Urinary bladder (tissue), 4 donors: ENCODE measurements around the gene ASMTL. TPM values are rescaled to one million over a fixed set of nuclear protein-coding genes. Genes with fewer than 3 reads are reported as not detected.
"Not testable (repeated sequence)": the region's sequence is repeated elsewhere in the genome, so short reads cannot be mapped to it uniquely, and the experiment has no call there.

Experiments
- DNase-seq: peaks from one replicate; pipeline ENCODE4 v3.0.0-alpha.2; 2015; ENCODE audit errors: extremely low spot score
- H3K27ac ChIP-seq: one replicate; pipeline ENCODE4 v1.5.1; 2013; ENCODE audit warnings: low read depth, mild to moderate bottlenecking, moderate library complexity
- H3K36me3 ChIP-seq: one replicate; pipeline ENCODE4 v1.6.1; 2013; ENCODE audit warnings: mild to moderate bottlenecking, moderate library complexity; ENCODE audit not compliant: insufficient read depth
- H3K4me1 ChIP-seq: one replicate; pipeline ENCODE4 v1.6.1; 2013; ENCODE audit warnings: mild to moderate bottlenecking, moderate library complexity; ENCODE audit not compliant: insufficient read depth
- H3K4me3 ChIP-seq: one replicate; pipeline ENCODE4 v1.5.1; 2013; ENCODE audit warnings: low read depth, low read length
- WGBS: extraction: QIAGEN DNeasy Blood & Tissue Kit; methylation state at CpG from one replicate; pipeline ENCODE4 v1.1.7; 2013; 5-methylcytosine and 5-hydroxymethylcytosine counted together
- polyA plus RNA-seq: library from polyadenylated mRNA; stranded (reverse); fragments of 200-250 nt; gene quantifications from one replicate; pipeline ENCODE4 v1.2.3, GENCODE V29; 2013
- total RNA-seq: library from RNA; depleted of rRNA; stranded (reverse); fragments of >200 nt; gene quantifications from one replicate; pipeline ENCODE4 v1.2.3, GENCODE V29; 2014
- donor health status: healthy with polysubstance abuse.
- donor health status: healthy.

Gene ASMTL
- total and polyA plus RNA-seq, 2 donors: 9.1 to 46.2 TPM

DNA sequence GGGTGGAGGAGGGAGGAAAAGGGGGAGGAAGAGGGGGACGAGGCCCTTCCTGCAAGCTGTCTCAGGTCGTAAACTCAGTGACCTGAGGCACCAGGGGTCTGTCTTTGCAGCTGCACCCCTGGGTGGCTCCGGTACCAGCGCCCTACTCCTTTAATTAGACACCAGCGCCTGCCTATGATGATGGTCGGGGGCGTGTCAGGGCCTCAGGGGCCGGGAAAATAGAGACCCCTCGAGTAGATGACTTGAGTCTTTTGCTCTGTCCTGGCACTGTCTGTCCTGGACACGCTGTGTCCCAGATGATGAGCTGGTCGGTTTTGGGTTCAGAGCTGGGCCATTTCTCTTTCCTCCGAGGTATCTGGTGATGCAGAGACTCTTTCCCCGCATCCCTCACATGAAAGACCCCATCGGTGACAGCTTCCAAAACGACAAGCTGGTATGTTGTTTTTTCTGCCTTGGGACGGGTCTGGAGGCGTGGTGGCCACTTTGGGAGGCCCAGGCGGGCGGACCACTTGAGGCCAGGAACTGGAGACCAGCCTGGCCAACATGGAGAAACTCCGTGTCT lies 72.0 kb downstream of the ASMTL start:
- H3K4me3 ChIP-seq: no peak overlapping the region
- H3K36me3 ChIP-seq: no peaks in the 10 kb centered on the region
- no peaks in the 10 kb centered on the region for H3K4me1 ChIP-seq
- WGBS: 65% methylated on average over 20 of the region's 20 CpGs
- H3K27ac ChIP-seq: no peak overlapping the region
- DNase-seq: no peak

DNA sequence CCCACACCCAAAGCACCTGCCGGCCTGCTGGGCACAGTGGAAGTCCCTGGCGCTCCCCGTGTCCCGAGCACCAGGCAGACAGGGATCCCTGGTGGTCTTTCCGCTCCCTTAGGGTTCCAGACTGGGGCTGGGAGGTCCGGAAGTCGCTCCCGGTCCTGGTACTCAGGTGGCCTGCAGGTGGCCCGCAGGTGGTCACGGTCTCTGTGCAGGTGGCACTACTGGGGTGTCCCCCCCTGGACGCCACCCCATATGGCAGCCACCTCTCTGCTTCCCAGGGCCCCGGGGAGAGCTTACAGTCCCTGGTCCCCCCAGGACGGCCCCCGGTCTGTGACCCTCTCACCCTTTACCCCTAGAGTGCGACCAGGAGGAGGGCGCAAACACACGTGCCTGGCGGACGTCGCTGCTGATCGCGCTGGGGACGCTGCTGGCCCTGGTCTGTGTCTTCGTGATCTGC lies 74.4 kb downstream of the ASMTL start:
- 91% methylated on average over 24 of the region's 24 CpGs for WGBS
- no peaks in the 10 kb centered on the region for H3K36me3 ChIP-seq
- H3K4me1 ChIP-seq: no peaks in the 10 kb centered on the region
- no peak overlapping the region for H3K27ac ChIP-seq
- H3K4me3 ChIP-seq: no peak overlapping the region
- no peak for DNase-seq

DNA sequence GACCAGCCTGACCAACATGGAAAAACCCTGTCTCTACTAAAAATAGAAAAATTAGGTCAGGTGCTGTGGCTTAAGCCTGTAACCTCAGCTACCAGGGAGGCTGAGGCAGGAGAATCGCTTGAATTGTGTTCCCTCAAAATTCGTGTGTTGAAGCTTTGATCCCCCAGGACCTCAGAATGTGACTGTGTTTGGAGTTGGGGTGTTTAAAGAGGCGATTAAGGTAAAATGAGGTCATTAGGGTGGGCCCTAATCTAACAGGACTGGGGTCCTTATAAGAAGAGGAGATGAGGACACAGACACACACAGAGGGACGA lies 84.4 kb downstream of the ASMTL start:
- no peak for DNase-seq
- WGBS: 78% methylated on average over 4 of the region's 4 CpGs

DNA sequence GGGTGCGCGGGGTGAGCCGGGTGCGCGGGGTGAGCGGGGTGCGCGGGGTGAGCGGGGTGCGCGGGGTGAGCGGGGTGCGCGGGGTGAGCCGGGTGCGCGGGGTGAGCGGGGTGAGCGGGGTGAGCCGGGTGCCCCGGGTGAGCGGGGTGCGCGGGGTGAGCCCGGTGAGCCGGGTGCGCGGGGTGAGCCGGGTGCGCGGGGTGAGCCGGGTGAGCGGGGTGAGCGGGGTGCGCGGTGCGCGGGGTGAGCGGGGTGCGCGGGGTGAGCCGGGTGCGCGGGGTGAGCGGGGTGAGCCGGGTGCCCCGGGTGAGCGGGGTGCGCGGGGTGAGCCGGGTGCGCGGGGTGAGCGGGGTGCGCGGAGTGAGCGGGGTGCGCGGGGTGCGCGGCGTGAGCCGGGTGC lies 86.3 kb downstream of the ASMTL start:
- not testable (repeated sequence) for DNase-seq, H3K4me3 ChIP-seq, H3K36me3 ChIP-seq, H3K4me1 ChIP-seq, H3K27ac ChIP-seq
- WGBS: 91% methylated on average over 20 of the region's 63 CpGs

More for the DNA sequence above, 84.4 kb downstream of the ASMTL start:
- no peaks in the 10 kb centered on the region for H3K4me1 ChIP-seq
- no peaks in the 10 kb centered on the region for H3K36me3 ChIP-seq
- no peak overlapping the region for H3K27ac ChIP-seq
- no peak overlapping the region for H3K4me3 ChIP-seq

DNA sequence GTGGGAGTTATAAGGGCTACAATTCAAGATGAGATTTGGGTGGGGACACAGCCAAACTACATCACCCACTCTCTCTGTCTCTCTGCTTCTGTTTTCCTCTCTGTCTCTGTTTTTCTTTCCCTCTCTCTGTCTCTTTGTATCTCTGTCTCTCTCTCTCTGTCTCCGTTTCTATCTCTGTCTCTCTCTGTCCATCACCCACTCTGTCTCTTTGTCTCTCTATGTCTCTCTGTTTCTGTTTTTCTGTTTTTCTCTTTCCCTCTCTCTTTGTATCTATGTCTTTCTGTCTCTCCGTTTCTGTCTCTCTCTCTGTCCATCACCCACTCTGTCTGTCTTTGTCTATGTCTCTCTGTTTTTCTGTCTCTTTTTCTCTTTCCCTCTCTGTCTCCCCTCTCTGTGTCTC lies 90.8 kb downstream of the ASMTL start:
- Histone ChIP-seq H3K36me3 (no peaks in the 10 kb centered on the region), H3K4me3 (no peak overlapping the region), H3K4me1 (no peaks in the 10 kb centered on the region), H3K27ac (no peak overlapping the region)
- WGBS: 90% methylated on average over 2 of the region's 2 CpGs
- no peak for DNase-seq

DNA sequence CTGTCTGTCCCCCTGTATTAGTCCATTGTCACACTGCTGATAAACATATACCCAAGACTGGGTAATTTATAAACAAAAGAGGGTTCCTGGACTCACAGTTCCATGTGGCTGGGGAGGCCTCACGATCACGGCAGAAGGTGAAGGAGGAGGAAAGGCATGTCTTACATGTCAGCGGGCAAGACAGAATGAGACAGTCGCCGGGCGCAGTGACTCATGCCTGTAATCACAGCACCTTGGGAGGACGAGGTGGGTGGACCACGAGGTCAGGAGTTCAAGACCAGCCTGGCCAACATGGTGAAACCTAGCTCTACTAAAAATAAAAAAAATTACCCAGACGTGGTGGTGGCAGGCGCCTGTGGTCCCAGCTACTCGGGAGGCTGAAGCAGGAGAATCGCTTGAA lies 91.4 kb downstream of the ASMTL start:
- 76% methylated on average over 12 of the region's 12 CpGs for WGBS
- H3K27ac ChIP-seq: no peak overlapping the region
- no peak overlapping the region for H3K4me3 ChIP-seq
- no peak for DNase-seq
- H3K36me3 ChIP-seq: no peaks in the 10 kb centered on the region
- no peaks in the 10 kb centered on the region for H3K4me1 ChIP-seq

DNA sequence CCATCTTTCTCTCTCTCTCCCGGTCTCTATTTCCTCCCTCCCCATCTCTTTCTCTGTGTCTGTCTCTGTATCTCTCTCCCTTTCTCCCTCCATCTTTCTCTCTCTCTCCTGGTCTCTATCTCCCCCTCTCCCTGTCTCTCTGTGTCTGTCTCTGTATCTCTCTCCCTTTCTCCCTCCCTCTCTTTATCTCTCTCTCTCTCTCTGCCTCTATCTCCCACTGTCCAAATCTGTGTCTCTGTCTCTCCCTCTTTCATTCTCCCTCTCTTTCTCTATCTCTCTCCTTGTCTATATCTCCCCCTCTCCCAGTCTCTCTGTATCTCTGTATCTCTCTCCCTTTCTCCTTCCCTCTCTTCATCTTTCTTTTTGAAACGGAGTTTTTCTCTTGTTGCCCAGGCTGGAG lies 92.5 kb downstream of the ASMTL start:
- no peak for DNase-seq
- WGBS: 72% methylated on average over 2 of the region's 2 CpGs
- H3K36me3 ChIP-seq: no peaks in the 10 kb centered on the region
- no peak overlapping the region for H3K27ac ChIP-seq
- H3K4me3 ChIP-seq: no peak overlapping the region
- no peaks in the 10 kb centered on the region for H3K4me1 ChIP-seq

DNA sequence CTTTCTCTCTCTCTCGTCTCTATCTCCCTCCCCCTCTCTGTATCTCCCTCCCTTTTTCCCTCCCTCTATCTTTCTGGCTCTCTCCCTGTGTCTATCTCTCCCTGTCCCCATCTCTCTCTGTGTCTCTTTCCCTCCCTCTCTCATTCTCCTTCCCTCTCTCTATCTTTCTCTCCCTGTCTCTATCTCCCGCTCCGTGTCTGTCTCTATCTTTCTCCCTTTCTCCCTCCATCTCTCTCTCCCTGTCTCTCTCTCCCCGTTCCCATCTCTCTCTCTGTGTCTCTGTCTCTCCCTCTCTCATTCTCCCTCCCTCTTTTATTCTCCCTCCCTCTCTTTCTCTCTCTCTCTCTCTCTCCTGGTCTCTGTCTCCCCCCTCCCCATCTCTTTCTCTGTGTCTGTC lies 93.2 kb downstream of the ASMTL start:
- Histone ChIP-seq H3K4me3 (no peak overlapping the region), H3K27ac (no peak overlapping the region), H3K36me3 (no peaks in the 10 kb centered on the region), H3K4me1 (no peaks in the 10 kb centered on the region)
- WGBS: 61% methylated on average over 4 of the region's 4 CpGs
- no peak for DNase-seq

DNA sequence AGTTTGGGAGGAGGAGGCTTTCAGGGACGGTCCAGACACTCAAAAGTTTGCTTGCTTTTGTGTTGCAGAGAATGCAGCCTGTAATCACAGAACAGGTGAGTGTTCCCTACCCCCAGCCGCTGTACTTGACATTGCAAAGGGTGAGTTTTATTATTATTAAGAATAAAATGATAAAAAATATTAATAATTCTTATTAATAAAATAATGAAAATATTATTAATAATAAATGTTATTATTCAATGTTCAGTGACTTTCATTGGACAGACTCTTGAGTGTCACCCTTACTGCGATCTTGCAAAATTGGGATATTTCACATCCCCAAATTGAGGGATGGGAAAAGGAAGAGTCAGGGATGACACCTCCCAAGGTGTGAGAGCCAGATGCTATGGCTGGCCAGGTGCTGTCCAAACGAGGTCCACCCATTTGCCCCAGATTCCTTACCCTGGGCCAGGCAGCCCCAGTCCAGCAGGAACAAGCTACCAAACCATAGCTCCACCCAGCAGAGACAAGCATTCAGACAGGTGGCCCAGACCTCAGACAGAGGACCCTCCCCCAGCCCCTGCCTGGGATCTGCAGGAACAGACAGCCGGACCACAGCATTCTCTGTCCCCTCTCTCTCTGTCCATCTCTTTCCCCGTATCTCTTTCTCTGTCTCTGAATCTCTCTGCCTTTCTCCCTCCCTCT lies 93.8 kb downstream of the ASMTL start:
- no peak for DNase-seq
- Histone ChIP-seq H3K4me3 (no peak overlapping the region), H3K4me1 (no peaks in the 10 kb centered on the region), H3K27ac (no peak overlapping the region), H3K36me3 (no peaks in the 10 kb centered on the region)
- WGBS: 81% methylated on average over 6 of the region's 6 CpGs

DNA sequence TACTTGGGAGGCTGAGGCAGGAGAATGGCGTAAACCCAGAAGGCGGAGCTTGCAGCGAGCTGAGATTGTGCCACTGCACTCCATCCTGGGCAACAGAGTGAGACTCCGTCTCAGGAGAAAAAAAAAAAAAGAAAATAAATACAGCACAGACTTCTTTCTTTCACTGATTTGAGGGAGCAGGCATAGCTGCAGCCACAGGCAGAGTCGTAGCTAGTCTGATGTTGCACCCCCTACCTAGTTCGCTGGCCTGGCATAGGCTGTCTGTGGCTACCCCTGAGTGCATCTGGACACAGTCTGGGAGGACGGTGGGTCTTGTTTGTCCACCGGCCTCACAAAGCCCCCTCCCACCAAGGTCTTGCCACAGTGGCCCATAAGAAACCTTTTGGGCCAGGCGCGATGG lies 94.7 kb downstream of the ASMTL start:
- H3K27ac ChIP-seq: no peak overlapping the region
- no peaks in the 10 kb centered on the region for H3K4me1 ChIP-seq
- H3K36me3 ChIP-seq: no peaks in the 10 kb centered on the region
- no peak overlapping the region for H3K4me3 ChIP-seq
- WGBS: 93% methylated on average over 10 of the region's 10 CpGs
- DNase-seq: no peak

DNA sequence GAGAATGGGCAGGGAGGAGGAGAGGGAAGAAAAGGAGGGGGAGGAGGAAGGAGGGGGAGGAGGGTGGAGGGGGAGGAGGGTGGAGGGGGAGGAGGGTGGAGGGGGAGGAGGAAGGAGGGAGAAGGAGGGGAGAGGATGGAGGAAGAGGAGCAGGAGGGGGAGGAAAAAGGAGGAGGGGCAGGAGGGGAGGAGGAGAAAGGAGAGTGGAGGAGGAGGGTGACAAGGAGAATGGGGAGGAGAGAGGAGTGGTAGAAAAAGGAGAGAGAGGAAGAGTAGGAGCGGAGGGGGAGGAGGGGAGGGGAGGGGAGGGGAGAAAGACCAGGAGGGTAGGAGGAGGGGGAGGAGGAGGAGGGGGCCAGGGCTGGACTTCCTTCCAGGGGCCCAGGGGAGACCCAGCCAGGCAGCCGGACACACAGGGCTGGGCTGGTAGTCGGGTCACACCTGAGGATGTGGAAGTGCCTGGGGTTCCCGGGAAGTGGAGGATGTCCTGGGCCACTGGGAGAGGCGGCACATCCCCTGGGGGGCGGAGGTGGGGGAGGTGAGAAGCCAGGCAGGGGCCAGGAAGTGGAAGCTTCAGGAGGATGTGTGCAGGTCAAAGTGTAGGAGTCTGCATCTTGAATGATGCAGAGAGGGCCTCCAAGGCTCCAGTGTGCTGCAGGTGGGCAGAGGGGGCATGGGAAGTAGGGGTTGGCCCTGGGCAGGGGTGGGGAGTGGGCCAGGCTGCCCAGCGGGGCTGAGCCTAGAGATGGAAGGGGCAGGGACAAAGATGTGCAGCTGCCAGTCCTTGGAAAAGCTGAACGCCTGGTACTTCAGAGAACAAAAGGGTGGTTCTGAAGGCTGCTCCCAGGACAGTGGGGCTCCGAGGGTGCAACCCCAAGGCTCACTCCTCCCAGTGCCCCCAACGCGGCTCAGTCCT lies 97.3 kb downstream of the ASMTL start:
- Histone ChIP-seq H3K27ac (no peak overlapping the region), H3K4me3 (no peak overlapping the region), H3K4me1 (no peaks in the 10 kb centered on the region), H3K36me3 (no peaks in the 10 kb centered on the region)
- DNase-seq: no peak
- WGBS: 35% methylated on average over 11 of the region's 11 CpGs

DNA sequence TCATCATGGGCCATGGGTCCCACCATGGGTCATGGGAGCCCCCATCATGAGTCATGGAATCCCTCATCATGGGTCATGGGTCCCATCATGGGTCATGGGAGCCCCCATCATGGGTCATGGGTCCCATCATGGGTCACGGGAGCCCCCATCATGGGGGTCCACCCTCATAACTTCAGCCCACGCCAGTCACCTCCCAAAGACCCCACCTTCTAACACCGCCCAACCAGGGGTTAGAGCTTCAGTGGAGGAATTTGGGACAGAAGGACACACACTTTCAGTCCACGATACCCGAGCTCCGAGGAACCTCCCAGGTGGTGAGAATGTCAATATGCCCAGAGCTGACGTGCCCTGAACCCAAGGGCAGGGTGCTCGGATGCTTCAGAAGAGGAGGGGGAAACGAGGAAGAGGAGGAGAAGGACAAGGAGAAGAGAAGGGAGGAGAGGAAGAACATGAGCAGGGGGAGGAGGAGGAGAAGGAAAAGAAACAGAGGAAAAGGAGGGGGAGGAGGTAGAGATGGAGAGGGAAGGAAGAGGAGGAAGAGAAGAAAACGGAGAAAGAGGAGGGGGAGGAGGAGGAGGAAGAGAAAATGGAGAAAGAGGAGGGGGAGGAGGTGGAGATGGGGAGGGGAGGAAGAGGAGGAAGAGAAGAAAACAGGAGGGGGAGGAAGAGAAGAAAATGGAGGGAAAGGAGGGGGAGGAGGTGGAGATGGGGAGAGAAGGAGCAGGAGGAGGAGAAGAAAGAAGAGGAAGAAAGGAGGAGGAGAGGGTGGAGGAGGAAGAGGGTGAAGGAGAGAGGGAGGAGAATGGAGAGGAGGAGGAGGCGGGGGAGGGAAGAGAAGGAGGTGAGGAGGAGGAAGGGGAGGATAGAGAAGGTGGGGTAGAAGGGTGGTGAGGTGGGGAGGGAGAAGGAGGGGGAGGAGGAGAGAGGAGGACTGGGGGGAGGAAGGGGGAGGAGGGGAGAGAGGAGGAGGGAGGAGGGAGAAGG lies 98.4 kb downstream of the ASMTL start:
- Histone ChIP-seq H3K36me3 (no peaks in the 10 kb centered on the region), H3K27ac (no peak overlapping the region), H3K4me3 (no peak overlapping the region), H3K4me1 (no peaks in the 10 kb centered on the region)
- DNase-seq: no peak
- WGBS: 93% methylated on average over 11 of the region's 11 CpGs
